ENCODE results near the gene NMNAT2.

NMNAT2 gene

GRCh38 chr1:183212870-183213269 is 205.3 kb downstream of the NMNAT2 start:
- DNase-seq (ENCODE audit: low read depth), result no peak

- DNase-seq (ENCODE audit: low read depth), result no peak
Observed at GRCh38 chr1:183210681-183211080, 207.5 kb downstream of the NMNAT2 start.

DNA sequence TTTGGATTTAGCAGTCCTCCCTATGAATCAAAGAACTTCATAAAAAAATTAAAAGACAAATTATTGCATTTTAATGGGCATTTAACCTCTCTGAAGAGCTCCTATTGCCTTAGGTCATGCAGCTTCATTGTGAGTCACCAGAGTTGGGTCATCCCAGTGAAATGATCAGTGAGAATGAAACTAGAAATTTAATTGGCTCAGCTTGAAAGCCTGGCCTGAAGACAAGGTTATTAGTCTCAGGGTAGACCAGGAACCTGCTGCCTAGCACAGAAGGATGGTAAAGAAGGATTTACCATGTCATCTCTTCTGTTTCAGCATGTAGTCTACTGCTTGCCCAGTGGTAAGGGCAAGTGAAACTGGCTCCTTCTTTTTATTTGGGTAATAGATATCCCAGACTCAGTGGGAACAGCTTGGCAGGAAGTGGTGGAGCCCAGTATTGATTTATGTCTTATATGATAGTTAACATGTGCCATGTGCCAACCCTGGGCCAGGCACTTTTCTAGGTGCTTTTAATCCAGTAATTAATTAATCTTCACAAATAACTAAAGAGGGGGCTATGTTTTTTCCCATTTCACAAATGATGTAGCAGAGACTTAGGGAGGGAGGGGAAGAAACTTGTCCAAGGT is 208.5 kb downstream of the NMNAT2 start:
- no peak for DNase-seq (ENCODE audit: low read depth)

DNA sequence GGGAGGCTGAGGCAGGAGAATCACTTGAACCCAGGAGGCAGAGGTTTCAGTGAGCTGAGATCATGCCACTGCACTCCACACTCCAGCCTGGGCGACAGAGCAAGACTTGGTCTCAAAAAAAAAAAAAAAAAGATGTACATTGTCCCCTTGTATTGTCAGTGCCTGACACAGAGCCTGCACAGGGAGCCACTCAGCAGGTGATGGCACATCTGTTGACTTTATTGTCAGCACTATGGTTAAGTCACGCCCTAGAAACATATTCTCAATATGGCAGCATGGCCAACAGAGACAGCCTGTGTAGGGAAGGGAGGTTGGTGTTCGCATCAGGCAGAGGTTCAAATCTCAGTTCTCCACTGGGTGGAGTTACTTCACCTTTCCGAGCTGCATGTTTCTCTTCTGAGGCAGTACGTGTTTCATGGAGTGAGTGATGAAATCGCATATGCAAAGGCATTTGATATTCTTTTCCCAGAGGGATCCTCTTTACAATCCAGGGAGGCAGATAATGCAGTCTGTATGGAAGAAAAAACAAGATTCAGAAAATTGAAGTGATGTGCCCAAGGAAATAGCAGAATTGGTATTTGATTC is 211.6 kb downstream of the NMNAT2 start:
- DNase-seq (ENCODE audit: low read depth), result no peak

- no peak for DNase-seq (ENCODE audit: low read depth)
Observed at GRCh38 chr1:183205196-183205781, 212.9 kb downstream of the NMNAT2 start.

DNA sequence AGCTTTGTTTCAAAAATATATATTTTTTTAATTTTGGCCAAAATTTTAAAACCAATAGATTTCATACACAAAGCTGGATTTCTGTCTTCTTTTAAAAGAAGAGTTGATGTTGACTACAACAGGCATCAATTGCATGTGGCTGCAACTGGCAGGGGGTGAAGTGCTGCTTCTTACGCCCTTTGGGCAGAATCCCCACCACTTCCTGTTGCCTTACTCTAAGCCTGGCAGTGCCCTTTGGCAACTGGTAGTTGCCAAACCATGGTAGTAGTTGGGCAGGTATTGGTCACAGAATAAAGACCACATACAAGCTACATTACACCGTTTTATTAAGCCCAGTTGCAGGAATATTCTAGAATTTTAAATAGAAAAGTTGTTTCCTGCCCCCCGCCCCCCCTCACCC is 215.1 kb downstream of the NMNAT2 start:
- DNase-seq (ENCODE audit: low read depth), result no peak

GRCh38 chr1:183200451-183200850 is 217.7 kb downstream of the NMNAT2 start:
- DNase-seq (ENCODE audit: low read depth), result no peak

GRCh38 chr1:183199304-183199703 is 218.9 kb downstream of the NMNAT2 start:
- DNase-seq (ENCODE audit: low read depth), result no peak

DNA sequence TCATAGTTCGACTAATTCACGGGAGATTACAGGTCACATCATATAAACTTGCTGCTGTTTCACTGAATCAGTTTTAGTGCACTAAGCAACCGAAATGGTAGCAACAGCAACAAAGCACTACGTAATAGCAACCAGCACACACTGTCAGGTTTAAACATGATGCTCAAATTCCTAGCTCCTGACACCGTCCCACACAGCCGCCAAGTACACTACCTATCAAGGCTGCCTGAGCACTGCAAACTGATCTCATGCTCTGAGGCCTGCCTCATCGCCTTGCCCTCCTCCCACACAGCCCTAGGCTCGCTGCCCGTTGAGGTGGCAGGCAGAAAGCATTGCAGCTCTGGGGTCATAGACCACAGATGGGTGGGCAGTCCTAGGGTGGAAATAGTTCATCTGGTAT is 219.7 kb downstream of the NMNAT2 start:
- DNase-seq (ENCODE audit: low read depth), result no peak

Data from activated T-cell treated with anti-CD3 and anti-CD28 coated beads for 48 hours (primary cell).